RKO (cell line): ENCODE measurements around the gene FAM174C.

Source experiments
- DNase-seq: peaks from one replicate; pipeline ENCODE4 v3.0.0-alpha.2; 2016; ENCODE audit warnings: low spot score

The FAM174C gene

GRCh38 chr19:1275260-1275975, at the start of gene FAM174C:
Gene FAM174C (plus strand): TSS chr19:1275530. CDS start chr19:1275550, 20 bp downstream.
- DNase-seq = peak; percentile 98

GRCh38 chr19:1226227-1226518, 49.2 kb upstream of the FAM174C start:
- no peak for DNase-seq

GRCh38 chr19:1226522-1227303, 48.6 kb upstream of the FAM174C start:
- DNase-seq = no peak

GRCh38 chr19:1227304-1228054, 47.9 kb upstream of the FAM174C start:
- no peak for DNase-seq

- no peak for DNase-seq
Measured at GRCh38 chr19:1228161-1228957, 47.0 kb upstream of the FAM174C start.

- DNase-seq = no peak
Measured at GRCh38 chr19:1229056-1229923, 46.0 kb upstream of the FAM174C start.

GRCh38 chr19:1229924-1230782, 45.2 kb upstream of the FAM174C start:
- DNase-seq = no peak

GRCh38 chr19:1230783-1231489, 44.4 kb upstream of the FAM174C start:
- DNase-seq = no peak

- no peak for DNase-seq
Measured at GRCh38 chr19:1231729-1232637, 43.3 kb upstream of the FAM174C start.

- DNase-seq = no peak
Measured at GRCh38 chr19:1232652-1233072, 42.7 kb upstream of the FAM174C start.

- no peak for DNase-seq
Measured at GRCh38 chr19:1233115-1233667, 42.1 kb upstream of the FAM174C start.

- DNase-seq = no peak
Measured at GRCh38 chr19:1234051-1234954, 41.0 kb upstream of the FAM174C start.

GRCh38 chr19:1234955-1235380, 40.4 kb upstream of the FAM174C start:
- DNase-seq = no peak

- DNase-seq = peak; percentile 70
Measured at GRCh38 chr19:1235625-1236538, 39.4 kb upstream of the FAM174C start.

- DNase-seq = no peak
Measured at GRCh38 chr19:1236576-1236975, 38.8 kb upstream of the FAM174C start.
